Activated B cell treated with CpG ODN at 0.5 μM for 24 hours (primary cell): ENCODE data around the gene CYREN. TPM values are rescaled to one million over a fixed set of nuclear protein-coding genes. Genes with fewer than 3 reads are reported as not detected.
A peak's percentile ranks its signal among the peaks of the same experiment; 100 is the strongest.

Experiments
- ATAC-seq: fragments of 200-7000 bp; cut with Tn5 transposase; one replicate; pipeline ENCODE4 v1.10.0; 2021; ENCODE audit warnings: low read depth, mild to moderate bottlenecking, moderate library complexity
- CTCF ChIA-PET: fragments of 350-600 bp; sonication (Branson Sonifier 250); formaldehyde crosslinking; loops from one replicate; lab custom pipeline; 2021; ENCODE audit warnings: antibody characterized with exemption; lab: Charles Lee
- POLR2A ChIA-PET: fragments of 350-600 bp; sonication (Branson Sonifier 250); formaldehyde crosslinking; loops from one replicate; lab custom pipeline; 2021; ENCODE audit warnings: antibody characterized with exemption; lab: Charles Lee
- DNase-seq: peaks from one replicate; pipeline ENCODE4 v3.0.0; 2022
- H3K27ac Mint-ChIP-seq: one replicate; pipeline ENCODE4 v1.8.0; 2020; ENCODE audit warnings: mixed read lengths
- H3K27me3 Mint-ChIP-seq: one replicate; pipeline ENCODE4 v1.8.0; 2021; ENCODE audit warnings: mixed read lengths
- H3K36me3 Mint-ChIP-seq: one replicate; pipeline ENCODE4 v1.8.0; 2021; ENCODE audit warnings: low read depth, mixed read lengths
- H3K4me1 Mint-ChIP-seq: one replicate; pipeline ENCODE4 v1.8.0; 2021; ENCODE audit warnings: mixed read lengths
- H3K4me3 Mint-ChIP-seq: one replicate; pipeline ENCODE4 v1.8.0; 2020; ENCODE audit warnings: mild to moderate bottlenecking, mixed read lengths
- H3K9me3 Mint-ChIP-seq: one replicate; pipeline ENCODE4 v1.8.0; 2020; ENCODE audit warnings: mixed read lengths
- CTCF ChIP-seq: fragments of 200-600 bp; IDR thresholded peaks from one replicate; pipeline ENCODE4 v1.8.0; 2022; ENCODE audit warnings: antibody characterized with exemption, mild to moderate bottlenecking
- intact Hi-C: fragments of 100-400 bp; cut with micrococcal nuclease; formaldehyde crosslinking; loops from one replicate; pipeline ENCODE4 v1.15.1; 2024
- total RNA-seq: library from RNA; stranded (reverse); gene quantifications from 2 replicates; pipeline ENCODE4 v1.2.3, GENCODE V29; 2022

Gene CYREN
- total RNA-seq, 1 donor from 2014 or later: 79.3 TPM

DNA sequence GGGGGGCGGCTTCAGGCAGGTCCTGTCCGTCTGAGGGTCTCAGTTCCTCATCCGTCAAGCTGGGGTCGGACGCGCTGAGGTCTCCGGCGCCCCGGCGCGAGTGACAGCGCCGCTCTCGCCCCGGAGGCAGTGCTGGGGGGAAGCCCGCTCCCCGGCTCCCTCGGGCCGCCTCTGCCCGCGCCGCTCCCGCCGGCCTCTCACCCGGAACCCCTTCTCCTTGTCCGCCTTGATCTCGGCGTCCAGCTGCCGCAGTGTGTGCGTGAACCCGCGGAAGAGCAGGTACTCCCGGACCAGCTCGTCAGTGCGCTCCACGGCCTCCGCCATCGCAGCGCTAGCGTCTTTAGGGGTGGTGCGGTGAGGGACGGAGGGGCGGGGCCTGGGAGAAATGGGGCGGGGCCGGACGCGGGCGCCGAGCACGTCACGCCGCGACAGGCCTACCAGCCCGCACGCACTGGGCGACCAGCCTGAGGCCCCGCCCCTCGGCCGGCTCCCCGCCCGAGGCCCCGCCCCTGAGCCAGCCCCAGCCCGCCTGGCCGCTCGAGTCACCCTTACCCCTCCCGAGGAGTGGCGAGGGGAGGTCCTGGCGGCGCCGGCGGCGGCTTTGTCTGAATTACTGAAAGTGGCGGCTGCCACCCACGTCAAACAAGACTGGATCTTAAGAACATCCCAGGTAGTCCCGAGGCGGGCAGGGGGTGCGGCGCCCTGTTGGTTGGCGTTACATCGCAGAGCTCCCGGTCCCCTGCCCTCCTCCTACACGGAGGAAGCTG lies 40.9 kb upstream of the CYREN start, which contains the start of gene WDR91:
Gene WDR91 (minus strand): TSS at position 348 of the 767 bp plus-strand sequence. CDS start 24 bp downstream, at position 324.
- CTCF ChIA-PET: interaction anchor here (0.8 to 1.3 kb wide), 3 partner anchors 25 to 60 kb away, joined by 3 read pairs; no protein-coding TSS in a partner anchor
- peak; percentile 92 for ATAC-seq
- intact Hi-C loops: loop anchor here (1.0 to 5.0 kb wide), 13 partner anchors 23 to 1959 kb away; partner anchors contain the start of genes AGBL3, AKR1B1, BPGM and CNOT4
- no peak for TF ChIP-seq CTCF
- Mint-ChIP-seq H3K9me3 (no peaks in the 10 kb centered on the region), H3K27ac (peak within 1 kb of the TSS; percentile 97), H3K4me1 (peaks cover 40% of the 10 kb centered on the region), H3K36me3 (peaks cover 16% of the 10 kb centered on the region), H3K27me3 (no peaks in the 10 kb centered on the region), H3K4me3 (peak within 1 kb of the TSS; percentile 97)
- peak; percentile 87 for DNase-seq
- POLR2A ChIA-PET: interaction anchor here (0.6 to 6.2 kb wide), 15 partner anchors 13 to 564 kb away, joined by 3 to 62 read pairs (median 5); partner anchors contain the start of genes AGBL3, CYREN and TMEM140

- DNase-seq: no peak
- ChIA-PET POLR2A (interaction anchor here (0.8 to 6.2 kb wide), 10 partner anchors 13 to 224 kb away, joined by 4 to 62 read pairs (median 5); partner anchors contain the start of genes AGBL3, CYREN and TMEM140), CTCF (interaction anchor here (0.8 to 1.3 kb wide), 3 partner anchors 24 to 60 kb away, joined by 3 read pairs; no protein-coding TSS in a partner anchor)
- Mint-ChIP-seq H3K27ac (peak overlapping the region; percentile 97), H3K4me3 (peak overlapping the region; percentile 97), H3K27me3 (no peaks in the 10 kb centered on the region), H3K4me1 (peaks cover 46% of the 10 kb centered on the region), H3K9me3 (no peaks in the 10 kb centered on the region), H3K36me3 (peaks cover 22% of the 10 kb centered on the region)
- intact Hi-C loops: loop anchor here (1.0 to 5.0 kb wide), 13 partner anchors 23 to 1958 kb away; partner anchors contain the start of genes AGBL3, AKR1B1, BPGM and CNOT4
- TF ChIP-seq CTCF: no peak
- ATAC-seq: no peak
These were observed 40.3 kb upstream of the CYREN start for GRCh38 chr7:135210888-135211178.

DNA sequence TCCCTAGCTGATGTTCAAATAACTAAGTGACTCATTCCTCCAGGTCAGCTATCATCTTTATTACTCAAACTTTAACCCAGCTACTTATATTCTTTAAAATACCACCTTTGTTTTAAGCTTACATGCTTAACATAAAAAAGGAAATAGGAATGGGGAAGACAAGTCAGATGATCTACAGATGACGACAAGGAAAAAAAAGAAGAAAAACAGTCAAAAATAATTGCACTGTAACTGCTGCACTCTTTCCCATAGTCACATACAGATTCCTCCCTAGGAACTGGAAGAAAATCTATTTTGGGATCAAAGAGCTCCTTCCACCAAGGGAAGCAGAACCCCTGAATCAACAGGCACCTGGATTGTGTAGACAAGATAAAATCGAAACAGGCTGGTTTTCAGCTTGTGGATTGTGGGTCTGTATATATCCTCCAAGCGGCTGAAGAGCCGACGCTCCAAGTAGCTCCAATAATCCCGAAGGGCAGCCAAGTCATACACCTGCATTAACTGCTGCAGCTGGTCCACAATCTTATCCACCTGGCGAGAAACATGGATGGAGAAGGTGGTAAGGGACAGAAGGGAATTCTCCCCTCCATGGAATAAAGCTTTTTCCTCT lies 38.8 kb upstream of the CYREN start:
- ATAC-seq: no peak
- no peak for DNase-seq
- peaks cover 35% of the 10 kb centered on the region for H3K36me3 Mint-ChIP-seq
- H3K4me1 Mint-ChIP-seq: peaks cover 50% of the 10 kb centered on the region
- H3K27me3 Mint-ChIP-seq: no peaks in the 10 kb centered on the region
- no peaks in the 10 kb centered on the region for H3K9me3 Mint-ChIP-seq
- peak overlapping the region; percentile 48 for H3K4me3 Mint-ChIP-seq
- TF ChIP-seq CTCF: no peak
- no peak overlapping the region for H3K27ac Mint-ChIP-seq
- intact Hi-C loops: no loop called here
- ChIA-PET POLR2A (interaction anchor here (2.2 to 6.2 kb wide), 3 partner anchors 22 to 45 kb away, joined by 5 to 62 read pairs (median 46); partner anchors contain the start of gene CYREN), CTCF (interaction anchor here (1.1 to 2.0 kb wide), 2 partner anchors 34 to 65 kb away, joined by 3 to 5 read pairs; no protein-coding TSS in a partner anchor)

DNA sequence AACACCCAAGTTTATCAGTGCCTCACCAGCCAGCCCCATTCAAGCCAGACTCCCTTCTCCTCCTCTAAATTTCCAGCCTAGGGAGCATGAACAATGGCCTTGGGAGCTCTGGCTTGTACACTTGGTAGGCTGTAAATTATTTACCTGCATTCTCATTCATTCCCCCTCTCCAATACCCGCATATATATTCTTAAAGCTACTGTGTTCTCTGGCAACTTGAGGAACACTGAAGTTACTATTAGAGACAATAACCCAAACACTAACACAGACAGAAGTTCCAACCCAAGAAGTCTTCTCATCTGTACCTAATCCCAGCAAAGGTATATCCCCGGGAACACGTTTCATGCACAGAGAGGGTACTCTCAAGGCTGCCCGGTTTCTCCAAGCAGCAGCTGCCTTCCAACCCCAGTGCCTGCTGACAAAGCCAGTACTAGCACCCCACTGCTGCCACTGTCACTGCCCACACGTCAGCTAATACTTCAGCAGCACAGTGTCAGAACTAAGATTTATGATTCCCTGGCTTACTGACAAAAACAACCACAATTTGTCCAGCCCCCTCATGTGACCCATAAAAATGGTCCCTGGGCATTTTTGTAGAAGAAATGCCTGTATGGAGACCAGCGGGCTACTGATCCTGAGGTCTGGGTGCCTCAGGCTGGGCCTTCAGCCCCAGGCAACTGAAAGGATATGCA lies 37.7 kb upstream of the CYREN start:
- TF ChIP-seq CTCF: no peak
- no peak for ATAC-seq
- H3K27ac Mint-ChIP-seq: peak overlapping the region; percentile 43
- H3K9me3 Mint-ChIP-seq: no peaks in the 10 kb centered on the region
- intact Hi-C loops: no loop called here
- H3K36me3 Mint-ChIP-seq: peaks cover 45% of the 10 kb centered on the region
- no peaks in the 10 kb centered on the region for H3K27me3 Mint-ChIP-seq
- peak overlapping the region; percentile 25 for H3K4me3 Mint-ChIP-seq
- DNase-seq: no peak
- ChIA-PET CTCF (interaction anchor here (1.0 kb wide), 1 partner anchor 66 kb away, joined by 3 read pairs; no protein-coding TSS in a partner anchor), POLR2A (interaction anchor here (0.6 to 6.2 kb wide), 4 partner anchors 21 to 419 kb away, joined by 6 to 62 read pairs (median 26); partner anchors contain the start of gene CYREN)
- H3K4me1 Mint-ChIP-seq: peaks cover 50% of the 10 kb centered on the region
